ENCODE measurements around the gene ULK3. TPM values are rescaled to one million over a fixed set of nuclear protein-coding genes. Genes with fewer than 3 reads are reported as not detected.

ULK3 gene, protein sequence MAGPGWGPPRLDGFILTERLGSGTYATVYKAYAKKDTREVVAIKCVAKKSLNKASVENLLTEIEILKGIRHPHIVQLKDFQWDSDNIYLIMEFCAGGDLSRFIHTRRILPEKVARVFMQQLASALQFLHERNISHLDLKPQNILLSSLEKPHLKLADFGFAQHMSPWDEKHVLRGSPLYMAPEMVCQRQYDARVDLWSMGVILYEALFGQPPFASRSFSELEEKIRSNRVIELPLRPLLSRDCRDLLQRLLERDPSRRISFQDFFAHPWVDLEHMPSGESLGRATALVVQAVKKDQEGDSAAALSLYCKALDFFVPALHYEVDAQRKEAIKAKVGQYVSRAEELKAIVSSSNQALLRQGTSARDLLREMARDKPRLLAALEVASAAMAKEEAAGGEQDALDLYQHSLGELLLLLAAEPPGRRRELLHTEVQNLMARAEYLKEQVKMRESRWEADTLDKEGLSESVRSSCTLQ
- 16.9 and 21.5 TPM in 2 replicates for total RNA-seq

DNA sequence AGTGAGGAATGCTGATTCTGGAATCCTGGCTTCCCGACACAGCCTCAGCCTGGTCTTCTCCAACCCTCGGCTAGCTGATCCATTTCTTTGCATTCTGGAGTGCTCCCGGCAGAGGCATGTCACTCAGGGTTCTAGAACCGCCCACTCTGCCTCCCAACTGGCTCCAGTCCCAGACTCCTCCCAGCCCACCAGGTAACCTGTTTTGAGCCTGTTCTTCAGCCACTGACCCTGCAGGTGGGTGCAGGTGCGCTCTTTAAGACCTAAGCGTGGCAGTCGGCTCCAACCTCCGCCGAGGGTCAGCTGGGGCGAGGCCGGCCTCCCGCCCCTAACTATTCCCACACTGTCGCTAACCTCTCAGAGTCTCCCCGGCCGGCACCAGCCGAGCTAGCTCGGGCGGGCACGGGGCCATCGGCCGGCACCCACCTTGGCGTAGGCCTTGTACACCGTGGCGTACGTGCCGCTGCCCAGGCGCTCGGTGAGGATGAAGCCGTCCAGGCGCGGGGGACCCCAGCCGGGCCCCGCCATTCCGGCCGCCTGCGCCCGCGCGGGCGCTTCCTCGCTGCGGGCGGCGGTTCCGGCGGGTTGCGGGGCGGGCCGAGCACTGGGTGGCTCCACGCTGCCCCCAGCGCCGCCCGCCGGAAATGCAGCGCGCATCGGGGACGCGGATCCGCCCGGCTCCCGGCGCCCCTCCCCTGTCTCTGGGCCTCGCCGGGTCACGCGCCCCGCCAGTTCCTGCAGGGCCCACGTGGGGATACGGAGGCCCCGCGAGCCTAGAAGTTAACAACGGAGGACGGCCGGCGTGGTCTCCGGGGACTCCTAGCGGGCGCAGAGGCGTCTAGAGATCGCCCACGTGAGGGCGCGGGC lies at the start of gene ULK3:
TSS of gene ULK3 (minus strand) at position 576 of the 864 bp plus-strand sequence. CDS start at position 525, 51 bp downstream.

DNA sequence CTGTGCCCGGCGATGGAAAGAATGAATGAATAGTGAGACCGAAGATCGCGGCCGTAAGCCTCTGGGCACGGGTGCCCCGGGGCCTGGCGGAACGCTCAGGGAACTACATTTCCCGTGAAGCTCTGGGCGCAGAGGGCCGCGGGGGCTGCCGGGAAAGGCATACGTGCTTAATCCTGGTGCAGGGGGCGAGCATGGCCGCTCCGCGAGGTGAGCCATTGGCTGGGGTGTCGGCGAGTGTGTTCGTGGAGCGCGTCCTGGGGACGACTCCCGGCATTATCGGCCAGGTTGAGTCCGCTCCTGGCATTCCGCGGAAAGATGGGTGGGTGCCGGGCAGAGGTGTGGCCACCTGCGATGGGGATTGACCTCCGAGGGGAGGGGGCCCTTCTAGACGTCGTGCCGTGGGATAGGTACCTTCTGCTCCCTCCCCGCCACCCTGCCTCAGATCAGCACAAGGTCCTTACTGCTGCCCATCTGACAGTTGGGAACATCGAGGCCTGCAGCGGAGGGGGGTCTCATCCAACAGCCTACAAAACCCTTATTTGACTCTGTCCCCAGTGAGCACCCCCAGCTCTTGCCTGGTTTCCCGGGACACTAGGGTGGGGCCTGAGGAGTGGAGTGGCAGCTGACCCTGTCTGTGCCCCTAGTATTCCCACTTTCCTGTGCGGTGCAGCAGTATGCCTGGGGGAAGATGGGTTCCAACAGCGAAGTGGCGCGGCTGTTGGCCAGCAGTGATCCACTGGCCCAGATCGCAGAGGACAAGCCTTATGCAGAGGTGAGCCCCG lies 47.1 kb upstream of the ULK3 start, which contains the start of gene MPI:
TSS of gene MPI (plus strand) at position 160 of the 782 bp plus-strand sequence. CDS start at position 192, 32 bp downstream.

DNA sequence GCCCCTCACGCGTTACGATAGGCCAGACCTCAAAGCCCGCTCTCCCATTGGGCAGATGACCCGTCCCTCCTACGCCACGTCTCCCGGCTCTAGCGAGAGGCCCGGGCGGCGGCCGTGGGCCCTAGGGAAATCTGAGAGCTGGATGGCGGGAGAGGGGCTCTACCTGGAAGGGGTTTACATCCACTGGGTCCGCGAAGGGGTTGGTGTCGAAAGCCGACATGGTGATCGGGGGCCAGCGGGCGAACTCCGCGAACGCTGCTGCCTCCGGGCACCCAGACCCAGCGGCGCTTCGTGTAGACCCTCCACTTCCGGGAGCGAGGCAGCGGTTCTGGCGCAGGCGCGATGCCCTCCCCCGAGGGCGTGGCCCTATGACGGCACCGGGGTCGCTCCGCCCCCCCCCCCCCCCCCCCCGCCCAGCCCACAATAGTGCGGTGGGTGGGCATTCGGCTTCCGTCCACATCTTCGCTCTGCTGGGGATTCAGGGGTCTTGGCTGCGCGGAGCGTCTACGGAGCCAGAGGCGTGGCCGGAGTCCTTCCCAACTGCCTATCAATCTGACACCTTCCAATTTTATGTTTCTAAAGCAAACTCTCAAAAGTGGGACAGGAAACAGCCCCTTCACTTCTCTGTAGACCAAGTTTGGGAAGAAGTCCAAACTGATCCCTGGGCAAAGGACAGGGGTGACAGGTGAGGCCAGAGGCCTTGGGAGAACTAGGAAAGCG lies 30.2 kb upstream of the ULK3 start, which contains the start of gene SCAMP2:
TSS of gene SCAMP2 (minus strand) at position 330 of the 720 bp plus-strand sequence. CDS start at position 220, 110 bp downstream.

DNA sequence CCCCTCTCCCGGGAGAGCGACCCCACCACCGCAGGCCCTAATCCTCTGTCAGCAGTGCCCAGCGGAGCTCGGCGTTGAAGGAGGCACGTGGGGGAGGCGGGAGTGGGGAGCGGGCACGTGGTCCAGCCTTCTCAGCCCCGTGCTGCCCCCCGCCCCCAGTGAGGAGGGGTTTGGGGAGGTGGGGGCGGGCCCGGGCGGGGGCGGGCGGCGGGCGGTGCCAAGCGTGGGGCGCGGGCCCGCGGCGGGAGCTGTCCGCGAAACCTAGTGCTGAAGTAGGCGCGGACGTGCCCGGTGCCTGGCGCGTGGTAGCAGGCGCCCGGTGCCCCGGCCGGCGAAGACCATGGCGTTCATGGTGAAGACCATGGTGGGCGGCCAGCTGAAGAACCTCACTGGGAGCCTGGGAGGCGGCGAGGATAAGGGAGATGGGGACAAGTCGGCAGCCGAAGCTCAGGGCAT lies 16.6 kb downstream of the ULK3 start, which contains the start of gene CPLX3:
TSS of gene CPLX3 (plus strand) at position 264 of the 456 bp plus-strand sequence. CDS start at position 341, 77 bp downstream.

DNA sequence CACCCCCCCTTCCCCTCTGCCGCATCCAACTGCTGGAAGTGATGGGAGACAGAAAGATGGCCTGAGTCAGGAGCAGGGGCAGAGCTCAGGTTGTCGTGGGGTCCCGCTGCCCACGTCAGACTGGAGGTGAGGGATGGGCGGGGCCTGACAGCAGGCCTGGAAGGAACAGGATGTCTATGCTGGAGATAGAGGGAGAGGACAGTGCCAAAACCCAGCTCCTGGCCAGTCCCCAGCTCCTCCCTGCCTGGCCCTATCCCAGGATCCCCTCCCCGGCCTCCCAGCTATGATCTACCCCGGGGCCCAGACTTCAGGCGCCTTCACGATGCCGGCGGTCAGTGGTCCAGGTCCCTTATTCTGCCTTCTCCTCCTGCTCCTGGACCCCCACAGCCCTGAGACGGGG lies 30.4 kb downstream of the ULK3 start, which contains the start of gene LMAN1L:
TSS of gene LMAN1L (plus strand) at position 303 of the 400 bp plus-strand sequence. CDS start at position 323, 20 bp downstream.

Other genes starting within 250 kb of the ULK3 start
- 47.3 and 85.8 TPM in 2 replicates for gene CLK3, start 227.3 kb downstream of the ULK3 start, total RNA-seq
- 4.0 and 4.3 TPM in 2 replicates for gene EDC3, start 147.1 kb downstream of the ULK3 start, total RNA-seq
- 0.64 and 3.4 TPM in 2 replicates for gene CYP1A1, start 117.6 kb downstream of the ULK3 start, total RNA-seq
- gene CYP1A2, start 94.3 kb downstream of the ULK3 start, total RNA-seq: not detected in 2 replicates
- 22.4 and 30.1 TPM in 2 replicates for gene CSK, start 61.1 kb downstream of the ULK3 start, total RNA-seq
- gene LMAN1L, start 30.3 kb downstream of the ULK3 start, total RNA-seq: 0.21 TPM in 1 of 2 replicates, not detected in the other
- gene CPLX3, start 16.5 kb downstream of the ULK3 start, total RNA-seq: not detected in 2 replicates
- 24.3 and 37.5 TPM in 2 replicates for gene SCAMP2, start 30.2 kb upstream of the ULK3 start, total RNA-seq
- 26.2 and 78.8 TPM in 2 replicates for gene MPI, start 46.9 kb upstream of the ULK3 start, total RNA-seq
- 60.2 and 75.5 TPM in 2 replicates for gene FAM219B, start 63.7 kb upstream of the ULK3 start, total RNA-seq
- gene COX5A, start 94.9 kb upstream of the ULK3 start, total RNA-seq: 40.0 and 46.5 TPM in 2 replicates
- gene RPP25, start 113.6 kb upstream of the ULK3 start, total RNA-seq: 6.5 and 15.8 TPM in 2 replicates
- 0.72 and 1.9 TPM in 2 replicates for gene SCAMP5, start 152.4 kb upstream of the ULK3 start, total RNA-seq
- gene PPCDC, start 180.4 kb upstream of the ULK3 start, total RNA-seq: 6.4 and 11.8 TPM in 2 replicates